ENCODE results near the gene CDON. TPM values are rescaled to one million over a fixed set of nuclear protein-coding genes. Genes with fewer than 3 reads are reported as not detected.

CDON gene
- total and polyA plus RNA-seq, 9 of the 15 experiments (the other 6 are each of a cell fraction or from before 2014, with no cell fraction given), result 0.08 to 0.64 (median 0.40) TPM

DNA sequence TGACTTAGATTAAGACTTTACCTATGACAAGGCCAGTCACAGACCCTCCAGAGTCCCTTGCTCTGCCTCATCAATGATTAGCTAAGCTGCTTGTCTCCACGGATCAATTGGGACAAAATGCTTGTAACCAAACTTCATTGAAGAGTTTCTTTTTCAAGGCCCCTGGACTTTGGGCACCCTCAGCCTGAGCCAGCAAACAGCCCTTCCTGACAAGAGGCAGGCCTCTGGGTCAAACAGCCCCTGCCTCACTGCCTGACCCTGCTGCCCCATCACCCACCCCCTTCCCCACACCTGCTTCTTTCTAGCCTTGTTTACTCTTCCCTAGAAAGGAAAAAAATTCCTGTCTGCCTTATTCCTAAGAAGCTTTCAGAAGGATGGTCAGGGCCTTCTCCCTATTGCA, 26.3 kb upstream of the CDON start:
- POLR2A ChIA-PET, result interaction anchor here (1.4 kb wide), 1 partner anchor 11 kb away, joined by 3 read pairs; no protein-coding TSS in a partner anchor
- Histone ChIP-seq H4K20me1 (replicated peaks; ENCODE audit: control insufficient read depth, insufficient read depth, low read length) (no peaks in the 10 kb centered on the region; the same call in 1 of the 2 replicates), H2AFZ (ENCODE audit: low read depth, low read length) (no peak overlapping the region), H3K27me3 (ENCODE audit: control insufficient read depth in 2 of 2, insufficient read depth in 2 of 2, low read length in 2 of 2) (peaks cover 19 to 40% of the 10 kb centered on the region in 2 experiments), H3K4me3 (no peak overlapping the region), H3K4me1 (replicated peaks in 1 of 2; ENCODE audit: control insufficient read depth in 2 of 2, insufficient read depth in 2 of 2, low read length in 2 of 2) (peaks cover 0 to 2% of the 10 kb centered on the region in 2 experiments; a peak in 2 of 5 replicates), H3K27ac (ENCODE audit: extremely low read depth, low read depth, low read length) (no peak overlapping the region), H3K4me2 (ENCODE audit: insufficient read depth, low read length) (no peak overlapping the region), H3K9me1 (ENCODE audit: control insufficient read depth, insufficient read depth, low read length) (no peaks in the 10 kb centered on the region), H3K9me3 (replicated peaks; ENCODE audit: control insufficient read depth, insufficient read depth, low read depth, low read length) (no peaks in the 10 kb centered on the region), H3K9ac (ENCODE audit: insufficient read depth in 1 of 2, low read depth in 2 of 2, low read length in 2 of 2) (no peak overlapping the region), H3K79me2 (ENCODE audit: control insufficient read depth, insufficient read depth, low read length) (no peaks in the 10 kb centered on the region), H3K36me3 (ENCODE audit: control insufficient read depth, insufficient read depth, low read length) (no peaks in the 10 kb centered on the region)
- in situ Hi-C loops (cut with MboI) (no loop called here), intact Hi-C loops (cut with micrococcal nuclease) (no loop called here)
- no peak for FAIRE-seq
- ATAC-seq, result no peak
- TF ChIP-seq RFX1 (IDR thresholded peaks at IDR 0.05) (no peak), RBM14 (IDR thresholded peaks at IDR 0.05; ENCODE audit: borderline replicate concordance, insufficient read depth, low read depth, low read length) (no peak), BDP1 (IDR thresholded peaks at IDR 0.05; ENCODE audit: insufficient read depth, insufficient read length) (no peak), ZNF24 (IDR thresholded peaks at IDR 0.05) (no peak), ARID1B (IDR thresholded peaks at IDR 0.05) (no peak), STAT5A (IDR thresholded peaks at IDR 0.05; ENCODE audit: borderline replicate concordance, low read length) (no peak), NFATC3 (IDR thresholded peaks at IDR 0.05) (no peak), HNRNPK (IDR thresholded peaks at IDR 0.05; ENCODE audit: low read depth, low read length, poor library complexity, severe bottlenecking) (no peak), ZNF644 (tag; IDR thresholded peaks at IDR 0.05; ENCODE audit: low read depth) (no peak)
- BruUV-seq (replicated peaks), result no TSS peak
- CTCF ChIA-PET (ENCODE audit: low intra/inter-chr PET ratio), result no interaction called here
- 0% methylated on average over 1 of the region's 1 CpG for WGBS (ENCODE audit: insufficient coverage, low coverage, missing lambda C conversion rate)
- DNase-seq (ENCODE audit: extremely low read depth in 1 of 4, low spot score in 3 of 4), result no peak
